A549 (cell line): Measurements from ENCODE around the gene PRXL2B.

Source experiments
- ELK1 ChIP-seq: fragments of 150-350 bp; IDR thresholded peaks from 2 replicates; pipeline ENCODE4 v1.6.1; 2014; ENCODE audit warnings: low read depth, mild to moderate bottlenecking, low read length
- MAFK ChIP-seq: fragments of 450-650 bp; IDR thresholded peaks from 2 replicates; pipeline ENCODE4 v1.6.1; 2014; ENCODE audit not compliant: partially characterized antibody
- POLR2AphosphoS2 ChIP-seq: conservative IDR thresholded peaks from 2 replicates; pipeline ENCODE4 v1.6.1; 2012; ENCODE audit warnings: low read length, improper control_type of control experiment, inconsistent platforms

DNA sequence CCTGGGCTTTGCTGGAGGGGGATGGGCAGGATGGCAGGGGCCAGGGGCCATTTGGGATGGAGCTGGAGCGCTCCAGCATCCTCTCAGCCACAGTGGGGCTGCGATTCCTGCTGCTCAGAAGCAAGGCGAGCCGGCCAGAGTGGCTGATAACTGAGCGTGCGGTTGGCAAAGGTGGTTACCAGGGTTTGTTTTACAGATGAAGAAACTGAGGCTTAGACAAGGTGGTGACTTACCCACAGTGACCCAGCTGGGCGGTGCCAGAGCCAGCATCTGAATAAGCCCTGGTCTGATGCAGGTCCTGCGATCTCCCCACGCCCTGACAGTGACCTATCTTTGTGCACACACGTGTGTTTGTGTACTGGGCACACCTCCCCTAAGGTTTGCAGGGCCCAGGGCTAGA lies 5.9 kb upstream of the PRXL2B start:
- TF ChIP-seq POLR2AphosphoS2 (no peak), MAFK (no peak), ELK1 (no peak)
